ENCODE results near the gene CNGA2. TPM values are rescaled to one million over a fixed set of nuclear protein-coding genes. Genes with fewer than 3 reads are reported as not detected.

Gene CNGA2
- total and polyA plus RNA-seq, 2 experiments from 2014 or later: not detected

DNA sequence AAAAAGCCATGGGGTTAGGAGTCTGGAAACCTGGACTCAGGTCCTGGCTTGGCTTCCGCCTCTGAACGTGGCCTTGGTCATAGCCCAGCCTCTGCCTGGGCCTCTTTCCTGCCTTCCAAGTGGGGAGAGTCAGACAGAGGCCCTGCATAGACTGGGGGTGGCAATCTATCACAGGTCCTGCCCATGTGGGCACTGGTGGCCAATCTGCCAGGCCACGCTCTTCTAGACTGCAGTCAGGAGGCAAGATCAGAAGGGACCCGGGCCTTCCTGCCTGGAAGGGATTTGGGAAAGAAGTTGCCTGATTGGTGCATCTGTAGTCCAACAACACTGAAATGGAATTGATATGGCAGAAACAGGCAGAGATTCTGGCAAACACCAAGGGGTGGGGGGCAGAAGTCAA, 46.1 kb downstream of the CNGA2 start:
- no peaks in the 10 kb centered on the region for H3K9me3 ChIP-seq (ENCODE audit: low read depth)
- no peaks in the 10 kb centered on the region for H3K27me3 ChIP-seq
- DNase-seq (ENCODE audit: low read depth in 1 of 2, low spot score in 1 of 2): no peak
- no peaks in the 10 kb centered on the region for H3K4me1 ChIP-seq (ENCODE audit: low read depth)
- no peak overlapping the region for H3K4me3 ChIP-seq
- H3K36me3 ChIP-seq: no peaks in the 10 kb centered on the region
- TF ChIP-seq CTCF (IDR thresholded peaks at IDR 0.05; ENCODE audit: low read depth, low read length): no peak
- no peak overlapping the region for H3K27ac ChIP-seq

DNA sequence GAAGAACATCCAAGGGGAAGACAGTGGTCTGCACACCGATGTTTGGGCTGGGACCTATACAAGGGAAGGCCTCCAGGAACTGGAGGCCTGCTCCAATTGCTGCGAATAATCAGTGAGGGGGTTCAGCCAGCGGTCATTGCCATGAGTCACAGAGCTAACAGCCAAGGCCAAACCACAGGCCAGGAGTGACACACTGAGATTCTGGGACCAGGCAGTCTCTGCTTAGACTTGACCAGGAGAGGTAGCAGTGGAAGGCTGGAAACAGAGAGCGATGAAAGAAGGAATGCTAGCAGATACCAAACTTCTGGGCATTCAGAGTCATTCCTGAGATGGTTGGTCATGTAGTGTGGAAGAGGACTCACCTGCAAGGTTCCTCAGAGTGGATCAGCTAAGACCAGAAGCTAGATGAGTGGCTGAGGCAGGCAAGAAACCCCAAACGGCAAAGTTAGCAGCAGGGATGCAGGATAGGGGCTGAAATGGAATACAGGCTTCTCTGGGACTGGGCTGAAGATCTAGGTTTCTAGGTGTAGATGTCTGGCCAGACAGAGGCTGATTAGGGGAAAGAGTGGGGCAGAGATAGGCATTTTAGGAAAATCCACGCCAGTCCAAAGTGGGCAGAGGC, 54.7 kb downstream of the CNGA2 start:
- Histone ChIP-seq H3K27me3 (no peaks in the 10 kb centered on the region), H3K4me1 (ENCODE audit: low read depth) (no peaks in the 10 kb centered on the region), H3K36me3 (no peaks in the 10 kb centered on the region), H3K27ac (no peak overlapping the region), H3K4me3 (no peak overlapping the region), H3K9me3 (ENCODE audit: low read depth) (no peaks in the 10 kb centered on the region)
- DNase-seq (ENCODE audit: low read depth in 1 of 2, low spot score in 1 of 2): peak in 1 of 2 donors; percentile 86
- TF ChIP-seq CTCF (IDR thresholded peaks at IDR 0.05; ENCODE audit: low read depth, low read length): no peak

GRCh38 chrX:151790481-151791160, 56.1 kb downstream of the CNGA2 start:
- TF ChIP-seq CTCF (IDR thresholded peaks at IDR 0.05; ENCODE audit: low read depth, low read length): no peak
- no peaks in the 10 kb centered on the region for H3K4me1 ChIP-seq (ENCODE audit: low read depth)
- H3K9me3 ChIP-seq (ENCODE audit: low read depth): no peaks in the 10 kb centered on the region
- no peaks in the 10 kb centered on the region for H3K36me3 ChIP-seq
- H3K27me3 ChIP-seq: no peaks in the 10 kb centered on the region
- H3K27ac ChIP-seq: no peak overlapping the region
- no peak for DNase-seq (ENCODE audit: low read depth in 1 of 2, low spot score in 1 of 2)
- H3K4me3 ChIP-seq: no peak overlapping the region

- no peak for DNase-seq (ENCODE audit: low read depth in 1 of 2, low spot score in 1 of 2)
- Histone ChIP-seq H3K27me3 (no peaks in the 10 kb centered on the region), H3K9me3 (ENCODE audit: low read depth) (no peaks in the 10 kb centered on the region), H3K4me3 (no peak overlapping the region), H3K4me1 (ENCODE audit: low read depth) (no peaks in the 10 kb centered on the region), H3K27ac (no peak overlapping the region), H3K36me3 (no peaks in the 10 kb centered on the region)
- TF ChIP-seq CTCF (IDR thresholded peaks at IDR 0.05; ENCODE audit: low read depth, low read length): no peak
Measured at GRCh38 chrX:151791961-151792360, 57.4 kb downstream of the CNGA2 start.

DNA sequence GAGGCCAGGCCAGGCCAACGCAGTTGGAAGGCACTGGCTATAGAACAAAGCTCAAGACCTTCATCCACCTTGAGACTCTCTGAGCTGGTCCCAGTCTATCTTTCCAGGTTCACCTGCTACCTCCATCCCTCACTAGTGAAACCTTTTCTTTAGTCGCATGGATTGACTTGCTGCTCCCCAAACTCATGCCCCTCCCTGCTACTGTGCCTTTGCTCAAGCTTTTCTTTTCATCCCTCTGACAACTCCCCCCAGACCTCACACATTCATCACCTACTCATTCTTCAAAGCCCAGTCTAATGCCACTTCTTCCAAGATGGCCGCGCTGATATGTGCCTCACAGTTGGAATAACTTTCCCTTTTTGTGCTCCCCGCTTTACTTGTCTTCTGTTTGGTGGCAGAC, 58.0 kb downstream of the CNGA2 start:
- Histone ChIP-seq H3K9me3 (ENCODE audit: low read depth) (no peaks in the 10 kb centered on the region), H3K4me3 (no peak overlapping the region)

More for the DNA sequence above, 58.0 kb downstream of the CNGA2 start:
- no peaks in the 10 kb centered on the region for H3K27me3 ChIP-seq
- H3K27ac ChIP-seq: no peak overlapping the region
- TF ChIP-seq CTCF (IDR thresholded peaks at IDR 0.05; ENCODE audit: low read depth, low read length): no peak
- no peak for DNase-seq (ENCODE audit: low read depth in 1 of 2, low spot score in 1 of 2)
- no peaks in the 10 kb centered on the region for H3K4me1 ChIP-seq (ENCODE audit: low read depth)
- no peaks in the 10 kb centered on the region for H3K36me3 ChIP-seq

All from cardiac muscle cell (in vitro differentiated cells and primary cell).